Peyer's patch (tissue), 4 donors: ENCODE measurements around the gene ANKH.

ENCODE experiments used
- CTCF ChIP-seq, 6 experiments: fragments of 450-650 bp in 4 of 6; fragments of 200-600 bp in 2 of 6; sonication (generic) in 1 of 6; IDR thresholded peaks; one replicate each; pipeline ENCODE4 v1.5.1; 2017 to 2019; ENCODE audit warnings: antibody characterized with exemption in 6 of 6, mild to moderate bottlenecking in 3 of 6, moderate library complexity in 1 of 6
- POLR2A ChIP-seq, 2 donors: fragments of 450-650 bp; IDR thresholded peaks; one replicate each; pipeline ENCODE4 v1.5.1; 2017; ENCODE audit warnings: antibody characterized with exemption in 2 of 2, mild to moderate bottlenecking in 2 of 2, moderate library complexity in 2 of 2

GRCh38 chr5:14744296-14745187, 127.0 kb downstream of the ANKH start:
- no peak for TF ChIP-seq CTCF (IDR thresholded peaks at IDR 0.05)
- TF ChIP-seq POLR2A (IDR thresholded peaks at IDR 0.05): no peak
